GM19043 (cell line): ENCODE results near the gene CIT.
"Not testable (repeated sequence)": the region's sequence is repeated elsewhere in the genome, so short reads cannot be mapped to it uniquely, and the experiment has no call there.

Experiments used
- ATAC-seq: cut with Tn5 transposase; IDR thresholded peaks from one replicate; pipeline ENCODE4 v1.9.1; 2021; ENCODE audit warnings: low read depth; ENCODE audit not compliant: unreplicated experiment

Gene CIT

GRCh38 chr12:119710374-119710964 is 166.7 kb downstream of the CIT start:
- ATAC-seq = no peak

GRCh38 chr12:119706427-119706826 is 170.7 kb downstream of the CIT start:
- not testable (repeated sequence) for ATAC-seq

- ATAC-seq = no peak
Measured at GRCh38 chr12:119705182-119705581, 171.9 kb downstream of the CIT start.

GRCh38 chr12:119704065-119704747 is 172.9 kb downstream of the CIT start:
- ATAC-seq = no peak

- ATAC-seq = no peak
Measured at GRCh38 chr12:119700078-119700477, 177.0 kb downstream of the CIT start.

- ATAC-seq = no peak
Measured at GRCh38 chr12:119699199-119699760, 177.8 kb downstream of the CIT start.

- ATAC-seq = no peak
Measured at GRCh38 chr12:119696943-119697342, 180.2 kb downstream of the CIT start.

- no peak for ATAC-seq
Measured at GRCh38 chr12:119695034-119695433, 182.1 kb downstream of the CIT start.

GRCh38 chr12:119694111-119694510 is 183.0 kb downstream of the CIT start:
- no peak for ATAC-seq

GRCh38 chr12:119693511-119693910 is 183.6 kb downstream of the CIT start:
- no peak for ATAC-seq

- no peak for ATAC-seq
Measured at GRCh38 chr12:119692997-119693396, 184.1 kb downstream of the CIT start.

GRCh38 chr12:119692410-119692809 is 184.7 kb downstream of the CIT start:
- ATAC-seq = no peak

GRCh38 chr12:119691202-119691810 is 185.8 kb downstream of the CIT start:
- no peak for ATAC-seq

- no peak for ATAC-seq
Measured at GRCh38 chr12:119689935-119690500, 187.1 kb downstream of the CIT start.

GRCh38 chr12:119687879-119688278 is 189.2 kb downstream of the CIT start:
- no peak for ATAC-seq

- no peak for ATAC-seq
Measured at GRCh38 chr12:119687406-119687805, 189.7 kb downstream of the CIT start.

- ATAC-seq = no peak
Measured at GRCh38 chr12:119686776-119687175, 190.3 kb downstream of the CIT start.

GRCh38 chr12:119686355-119686754 is 190.8 kb downstream of the CIT start:
- no peak for ATAC-seq

GRCh38 chr12:119685375-119685774 is 191.7 kb downstream of the CIT start:
- ATAC-seq = no peak

- no peak for ATAC-seq
Measured at GRCh38 chr12:119684711-119685369, 192.3 kb downstream of the CIT start.

- ATAC-seq = no peak
Measured at GRCh38 chr12:119683816-119684215, 193.3 kb downstream of the CIT start.
